HG03354 (cell line): Measurements from ENCODE around the gene TIMM23B.
"Not testable (repeated sequence)": the region's sequence is repeated elsewhere in the genome, so short reads cannot be mapped to it uniquely, and the experiment has no call there.

Experiments
- ATAC-seq: cut with Tn5 transposase; IDR thresholded peaks from one replicate; pipeline ENCODE4 v1.9.1; 2021; ENCODE audit warnings: mild to moderate bottlenecking; ENCODE audit not compliant: unreplicated experiment, poor library complexity, severe bottlenecking

The TIMM23B gene

DNA sequence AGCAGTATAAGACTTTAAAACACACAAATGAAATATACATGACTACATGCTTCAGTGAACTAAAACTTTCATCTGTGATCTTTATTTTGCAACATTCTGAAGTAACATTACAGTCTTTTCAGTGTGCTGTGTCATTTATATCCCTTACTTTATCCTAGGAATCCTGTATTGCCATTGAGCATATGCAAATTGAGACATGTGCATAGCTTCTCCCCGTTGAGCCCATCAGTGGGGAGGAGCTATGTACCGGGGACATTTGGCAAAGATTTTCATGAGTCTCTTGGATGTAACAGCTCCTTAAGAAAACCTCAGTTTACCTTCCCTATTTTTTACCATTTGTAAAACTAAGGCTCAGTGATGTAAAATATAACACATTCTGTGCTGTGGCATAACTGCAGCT lies 29.6 kb downstream of the TIMM23B start:
- not testable (repeated sequence) for ATAC-seq

DNA sequence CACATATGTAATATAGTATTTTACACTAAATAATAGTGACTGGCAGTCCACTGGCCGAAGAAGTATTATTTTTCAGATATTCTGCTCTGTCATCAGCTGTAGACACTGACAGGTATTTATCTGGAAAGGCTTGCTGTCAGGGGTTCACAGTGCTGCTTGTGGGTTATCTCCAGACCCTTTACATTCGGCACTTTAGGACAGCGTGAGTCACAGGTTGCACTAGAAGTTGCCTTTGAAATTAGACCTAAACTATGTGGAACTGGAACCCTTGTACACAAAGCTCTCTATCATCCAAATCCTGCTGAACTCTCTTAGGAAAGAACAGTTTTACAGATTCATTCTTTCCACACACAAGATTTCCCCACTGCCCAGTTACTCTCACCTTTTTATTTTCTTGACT lies 30.2 kb downstream of the TIMM23B start:
- ATAC-seq: not testable (repeated sequence)

DNA sequence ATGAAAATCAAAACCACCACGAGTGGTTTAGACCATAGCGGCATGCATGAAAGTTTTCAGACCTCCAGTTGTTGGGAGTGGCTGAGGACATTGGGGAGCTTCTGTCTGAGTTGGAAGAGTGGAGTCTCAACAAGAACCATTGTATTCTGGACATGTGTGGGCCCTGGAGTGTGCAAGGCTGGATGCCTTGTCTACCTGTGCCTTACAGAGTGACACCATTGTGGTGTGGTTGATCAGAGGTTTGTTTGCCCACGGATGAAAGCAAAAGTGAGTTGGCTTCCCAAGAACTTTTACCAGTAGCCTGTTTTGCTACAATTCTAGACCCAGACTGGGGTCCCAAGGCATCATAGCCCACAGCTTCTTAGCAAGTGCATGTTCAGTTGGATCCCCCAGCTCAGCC lies 35.9 kb downstream of the TIMM23B start:
- ATAC-seq: not testable (repeated sequence)

DNA sequence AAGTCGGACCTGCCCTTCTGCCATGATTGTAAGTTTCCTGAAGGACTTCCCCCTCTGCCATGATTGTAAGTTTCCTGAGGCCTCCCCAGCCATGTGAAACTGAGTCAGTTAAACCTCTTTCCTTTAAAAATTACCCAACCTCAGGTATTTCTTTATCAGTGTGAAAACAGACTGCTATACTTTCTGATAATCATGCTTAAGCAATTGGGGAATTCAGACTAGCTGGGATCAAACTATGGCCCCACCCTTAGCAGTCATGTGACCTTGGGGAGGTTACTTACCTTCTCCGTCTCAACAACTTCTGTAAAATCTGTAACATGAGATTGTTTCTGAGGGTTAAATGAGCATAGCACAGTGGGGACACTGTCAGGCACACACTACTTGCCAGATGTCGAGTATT lies 45.4 kb downstream of the TIMM23B start:
- ATAC-seq: not testable (repeated sequence)

DNA sequence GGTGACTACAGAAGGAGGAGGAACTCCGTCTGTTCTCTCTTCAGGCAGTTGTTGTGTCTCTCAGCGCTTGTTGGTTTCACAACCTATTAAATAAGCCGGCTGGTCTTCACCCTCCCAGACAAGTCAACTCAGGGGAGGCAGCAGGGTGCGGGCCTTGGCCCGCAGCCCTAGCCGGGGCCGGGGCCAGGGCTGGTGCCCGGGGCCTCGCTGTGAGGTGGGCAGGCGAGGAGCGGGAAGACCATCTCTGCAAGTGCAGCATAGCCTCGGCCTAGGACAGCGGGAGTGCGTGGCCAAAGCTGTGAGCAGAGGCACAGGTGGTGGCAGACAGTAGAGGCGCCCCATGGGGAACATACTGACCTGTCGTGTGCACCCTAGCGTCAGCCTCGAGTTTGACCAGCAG lies 46.5 kb downstream of the TIMM23B start, which contains the start of gene AGAP6:
AGAP6 (plus strand) TSS at position 31 of the 400 bp plus-strand sequence; CDS start at position 341, 310 bp downstream.
- ATAC-seq: not testable (repeated sequence)

DNA sequence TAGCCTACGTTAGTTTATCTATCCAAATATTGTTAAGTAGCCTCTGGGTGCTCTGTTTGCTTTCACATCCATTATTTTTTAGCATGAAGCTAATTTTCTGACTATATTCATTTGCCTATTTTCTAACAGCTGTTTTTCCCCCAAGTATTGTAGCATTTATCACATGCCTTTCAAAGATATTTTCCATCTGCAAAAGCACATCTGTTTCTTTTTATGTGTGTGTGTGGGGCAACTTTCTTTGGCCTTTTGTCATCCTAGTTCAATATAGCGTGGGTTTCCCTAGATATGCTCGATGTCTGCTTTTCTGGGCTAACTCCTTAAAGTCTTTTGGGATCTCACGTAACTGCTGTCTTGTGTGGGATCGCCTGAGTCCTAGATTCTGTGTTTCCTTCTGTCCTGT lies 53.5 kb downstream of the TIMM23B start:
- not testable (repeated sequence) for ATAC-seq

DNA sequence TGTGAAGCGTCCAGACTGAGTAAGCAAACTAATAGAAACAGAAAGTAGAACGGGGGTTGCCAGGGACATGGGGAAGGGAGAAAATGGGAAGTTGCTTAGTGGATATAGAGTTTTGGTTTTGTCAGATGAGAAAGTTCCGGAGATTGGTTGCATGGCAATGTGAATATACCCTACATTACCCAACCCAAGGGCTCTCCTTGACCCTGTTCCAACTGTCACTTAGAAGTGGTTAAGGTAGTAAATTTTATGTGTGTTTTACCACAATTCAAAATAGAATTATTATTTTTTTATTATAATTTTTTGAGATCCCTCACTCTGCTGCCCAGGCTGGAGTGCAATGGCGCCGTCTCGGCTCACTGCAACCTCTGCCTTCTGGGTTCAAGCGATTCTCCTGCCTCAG lies 72.2 kb downstream of the TIMM23B start:
- not testable (repeated sequence) for ATAC-seq

DNA sequence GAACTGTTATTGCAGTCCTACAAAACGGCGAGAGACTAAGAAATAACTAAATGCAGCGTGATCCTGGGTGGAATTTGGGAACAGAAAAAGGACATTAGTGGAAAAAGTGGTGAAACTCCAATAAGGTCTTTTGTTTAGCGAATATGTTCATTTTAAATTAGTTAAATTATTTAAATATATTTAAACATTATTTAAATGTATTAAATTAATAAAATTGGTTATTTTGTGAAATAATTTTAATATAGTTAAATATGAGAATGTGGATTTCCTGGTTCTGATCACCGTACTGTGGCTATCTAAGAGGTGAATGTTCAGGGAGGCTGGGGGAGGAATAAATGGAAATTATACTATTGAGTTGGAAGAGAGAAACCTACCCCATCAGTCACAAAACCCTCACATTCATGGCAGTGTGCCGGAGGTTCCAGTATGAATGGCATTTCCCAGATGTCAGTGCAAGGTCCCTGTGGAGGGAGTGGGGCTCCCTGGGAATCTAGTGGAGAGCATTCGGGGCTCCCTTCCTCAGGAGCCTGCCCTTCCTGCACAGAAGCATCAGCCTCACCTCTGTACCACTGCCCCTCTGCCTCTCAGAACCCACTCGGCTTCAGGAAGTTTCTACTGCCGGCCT lies 73.9 kb downstream of the TIMM23B start:
- not testable (repeated sequence) for ATAC-seq

DNA sequence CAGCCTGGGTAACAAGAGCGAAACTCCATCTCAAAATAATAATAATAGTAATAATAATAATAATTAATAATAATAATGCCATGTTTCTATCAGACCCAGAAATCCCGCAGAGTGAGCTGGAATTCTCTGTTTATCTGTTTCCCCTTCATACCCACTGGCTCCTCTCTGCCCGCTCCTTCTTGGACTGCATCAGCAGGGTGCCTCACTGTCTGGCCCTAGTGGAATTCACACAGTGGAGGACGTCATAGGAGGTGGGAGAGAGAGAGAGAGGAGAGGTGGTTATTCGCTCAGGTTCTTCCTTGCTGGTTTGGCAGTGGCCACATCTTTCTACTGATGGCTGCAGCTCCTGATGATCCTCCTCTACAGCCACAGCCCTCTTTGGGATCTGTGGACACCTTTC lies 75.1 kb downstream of the TIMM23B start:
- ATAC-seq: not testable (repeated sequence)

DNA sequence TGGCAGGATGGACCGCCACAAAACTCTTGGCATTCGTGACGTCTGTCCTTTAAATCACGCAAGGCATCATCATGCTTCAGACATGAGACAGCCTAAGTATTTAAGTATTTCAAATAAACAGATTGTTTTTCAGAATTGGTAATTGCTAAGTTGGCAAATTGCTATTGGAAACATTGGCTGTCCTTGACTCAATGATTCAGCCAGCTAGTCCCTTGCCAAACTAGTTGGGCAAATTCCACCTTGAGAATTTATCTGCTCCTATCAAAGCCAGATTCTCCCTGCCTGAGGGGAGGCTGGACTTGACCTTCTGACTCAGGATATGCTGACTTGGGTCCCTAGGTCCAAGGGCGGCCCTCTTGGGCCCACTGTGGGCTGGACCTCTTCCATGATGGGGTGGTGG lies 75.8 kb downstream of the TIMM23B start:
- not testable (repeated sequence) for ATAC-seq

DNA sequence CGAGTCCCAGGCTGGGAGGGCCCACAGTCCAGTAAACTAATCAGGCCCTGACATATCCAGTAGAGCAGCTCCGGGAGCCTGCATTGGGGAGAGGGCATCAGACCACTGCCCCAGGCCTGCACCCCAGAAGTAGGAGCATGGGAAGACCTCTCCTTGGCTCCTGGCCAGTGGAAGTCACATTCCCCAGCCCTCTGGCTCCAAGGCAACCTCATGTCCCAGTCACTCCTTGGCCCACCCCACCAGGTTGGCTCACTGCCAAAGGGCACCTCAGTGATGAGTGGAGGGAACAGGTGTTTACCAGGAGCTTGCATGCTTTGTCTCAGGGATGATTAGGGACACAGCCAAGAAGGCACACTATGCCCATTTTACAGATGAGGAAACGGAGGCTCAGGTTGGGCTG lies 77.4 kb downstream of the TIMM23B start:
- ATAC-seq: not testable (repeated sequence)

DNA sequence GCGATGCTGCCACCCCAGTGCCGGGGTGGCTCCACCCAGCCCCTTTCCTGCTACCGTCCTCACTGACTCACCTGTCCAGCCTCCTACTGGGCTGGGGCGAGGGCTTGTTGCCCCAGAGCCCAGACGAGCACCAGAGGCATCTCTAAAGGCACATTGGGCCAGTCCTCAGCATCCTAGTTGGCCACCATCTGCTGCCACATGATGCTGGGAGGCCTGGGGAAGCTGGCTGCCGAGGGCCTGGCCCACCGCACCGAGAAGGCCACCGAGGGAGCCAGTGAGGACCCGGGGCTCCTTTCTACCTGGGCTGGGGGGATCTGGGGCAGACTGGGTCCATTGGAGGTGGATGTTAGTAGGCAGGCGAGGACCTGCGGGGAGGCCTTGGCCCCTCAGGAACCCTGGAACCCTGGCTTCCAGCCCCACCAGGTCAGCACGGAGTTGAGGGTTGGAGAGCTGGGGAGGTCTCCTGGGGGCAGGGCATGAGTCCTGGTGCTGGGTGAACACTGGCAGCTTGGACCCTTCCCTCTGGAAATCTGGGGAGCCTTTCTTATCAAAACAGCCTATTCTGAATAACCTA lies 78.7 kb downstream of the TIMM23B start:
- not testable (repeated sequence) for ATAC-seq

DNA sequence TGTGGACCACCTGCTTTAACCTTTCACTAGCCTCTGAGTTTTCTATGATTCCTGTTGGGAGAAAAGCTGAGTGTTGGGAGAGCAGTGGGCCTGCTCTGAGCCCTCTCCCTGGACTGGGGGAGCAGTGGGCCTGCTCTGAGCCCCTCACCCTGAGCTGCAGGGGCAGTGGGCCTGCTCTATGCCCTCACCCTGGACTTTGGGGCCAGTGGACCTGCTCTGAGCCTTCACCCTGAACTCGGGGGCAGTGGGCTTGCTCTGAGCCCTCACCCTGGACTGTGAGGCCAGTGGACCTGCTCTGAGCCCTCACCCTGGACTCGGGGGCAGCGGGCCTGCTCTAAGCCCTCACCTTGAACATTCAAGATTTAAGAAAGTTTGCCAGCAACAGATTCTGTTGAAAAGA lies 79.8 kb downstream of the TIMM23B start:
- ATAC-seq: no peak
